Choroid plexus epithelial cell (primary cell): ENCODE measurements around the gene RBM47.

ENCODE experiments used
- DNase-seq: peaks from one replicate; pipeline ENCODE4 v3.0.0-alpha.2; 2010; ENCODE audit warnings: low read depth
- H3K4me3 ChIP-seq: 2 replicates; pipeline ENCODE4 v1.5.1; 2011; ENCODE audit warnings: low read depth, mild to moderate bottlenecking, control low read depth, low read length, moderate library complexity
- TF ChIP-seq, protein P1 (sequence below): conservative IDR thresholded peaks from 2 replicates; pipeline ENCODE4 v1.5.1; 2011; ENCODE audit warnings: low read depth, mild to moderate bottlenecking, control low read depth, inconsistent platforms, low read length, moderate library complexity

RBM47 gene

GRCh38 chr4:40629401-40630334 is at the start of gene RBM47:
Gene RBM47 (minus strand): TSS chr4:40629864. CDS start chr4:40438893, 190,971 bp downstream.
- DNase-seq: peak; percentile 51
- peak within 1 kb of the TSS; percentile 70 for H3K4me3 ChIP-seq

DNA sequence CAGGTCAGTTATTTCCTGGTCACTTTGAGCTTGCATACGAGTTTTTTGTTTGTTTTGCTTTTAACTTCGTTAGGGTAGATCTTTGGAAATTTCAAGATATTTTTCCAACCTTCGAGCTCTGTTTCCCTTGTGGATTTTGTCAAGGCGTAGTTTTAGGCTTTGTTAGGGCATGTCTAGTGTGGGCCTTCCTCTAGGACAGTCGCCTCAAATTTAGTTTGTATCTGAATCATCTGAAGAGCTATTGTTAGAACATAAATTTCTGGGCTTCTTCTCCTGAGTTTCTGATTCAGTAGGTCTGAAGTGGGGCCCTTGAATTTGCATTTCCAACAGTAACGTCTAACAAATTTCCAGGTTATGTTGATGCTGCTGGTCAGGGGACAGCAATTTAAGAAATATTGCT is 48.8 kb upstream of the RBM47 start:
- TF ChIP-seq, protein P1, sequence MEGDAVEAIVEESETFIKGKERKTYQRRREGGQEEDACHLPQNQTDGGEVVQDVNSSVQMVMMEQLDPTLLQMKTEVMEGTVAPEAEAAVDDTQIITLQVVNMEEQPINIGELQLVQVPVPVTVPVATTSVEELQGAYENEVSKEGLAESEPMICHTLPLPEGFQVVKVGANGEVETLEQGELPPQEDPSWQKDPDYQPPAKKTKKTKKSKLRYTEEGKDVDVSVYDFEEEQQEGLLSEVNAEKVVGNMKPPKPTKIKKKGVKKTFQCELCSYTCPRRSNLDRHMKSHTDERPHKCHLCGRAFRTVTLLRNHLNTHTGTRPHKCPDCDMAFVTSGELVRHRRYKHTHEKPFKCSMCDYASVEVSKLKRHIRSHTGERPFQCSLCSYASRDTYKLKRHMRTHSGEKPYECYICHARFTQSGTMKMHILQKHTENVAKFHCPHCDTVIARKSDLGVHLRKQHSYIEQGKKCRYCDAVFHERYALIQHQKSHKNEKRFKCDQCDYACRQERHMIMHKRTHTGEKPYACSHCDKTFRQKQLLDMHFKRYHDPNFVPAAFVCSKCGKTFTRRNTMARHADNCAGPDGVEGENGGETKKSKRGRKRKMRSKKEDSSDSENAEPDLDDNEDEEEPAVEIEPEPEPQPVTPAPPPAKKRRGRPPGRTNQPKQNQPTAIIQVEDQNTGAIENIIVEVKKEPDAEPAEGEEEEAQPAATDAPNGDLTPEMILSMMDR: no peak
- H3K4me3 ChIP-seq: no peak overlapping the region
- DNase-seq: no peak

More at GRCh38 chr4:40629401-40630334, at the start of gene RBM47:
- TF ChIP-seq, protein P1: peak; percentile 20

GRCh38 chr4:40675166-40675565 is 45.5 kb upstream of the RBM47 start:
- DNase-seq: no peak
- TF ChIP-seq, protein P1: no peak
- H3K4me3 ChIP-seq: no peak overlapping the region

- TF ChIP-seq, protein P1: no peak
- no peak overlapping the region for H3K4me3 ChIP-seq
- peak; percentile 98 for DNase-seq
Measured at GRCh38 chr4:40672528-40673522, 43.2 kb upstream of the RBM47 start.

GRCh38 chr4:40669504-40669903 is 39.8 kb upstream of the RBM47 start:
- DNase-seq: no peak
- TF ChIP-seq, protein P1: no peak

GRCh38 chr4:40665842-40666241 is 36.2 kb upstream of the RBM47 start:
- DNase-seq: no peak
- TF ChIP-seq, protein P1: no peak
- no peak overlapping the region for H3K4me3 ChIP-seq

More at GRCh38 chr4:40669504-40669903, 39.8 kb upstream of the RBM47 start:
- H3K4me3 ChIP-seq: no peak overlapping the region
